ENCODE measurements around the gene OTUD1.

DNA sequence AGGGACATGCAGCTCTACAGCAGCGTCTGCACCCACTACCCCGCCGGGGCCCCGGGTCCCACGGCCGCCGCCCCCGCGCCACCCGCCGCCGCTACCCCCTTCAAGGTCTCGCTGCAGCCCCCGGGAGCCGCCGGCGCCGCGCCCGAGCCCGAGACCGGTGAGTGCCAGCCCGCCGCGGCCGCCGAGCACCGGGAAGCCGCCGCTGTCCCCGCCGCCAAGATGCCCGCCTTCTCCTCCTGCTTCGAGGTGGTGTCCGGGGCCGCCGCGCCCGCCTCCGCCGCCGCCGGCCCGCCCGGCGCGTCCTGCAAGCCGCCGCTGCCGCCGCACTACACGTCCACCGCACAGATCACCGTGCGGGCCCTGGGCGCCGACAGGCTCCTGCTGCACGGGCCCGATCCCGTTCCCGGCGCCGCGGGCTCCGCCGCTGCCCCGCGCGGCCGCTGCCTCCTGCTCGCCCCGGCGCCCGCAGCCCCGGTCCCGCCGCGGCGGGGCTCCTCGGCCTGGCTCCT, 631 bp downstream of the OTUD1 start:
- TF ChIP-seq, protein P1, sequence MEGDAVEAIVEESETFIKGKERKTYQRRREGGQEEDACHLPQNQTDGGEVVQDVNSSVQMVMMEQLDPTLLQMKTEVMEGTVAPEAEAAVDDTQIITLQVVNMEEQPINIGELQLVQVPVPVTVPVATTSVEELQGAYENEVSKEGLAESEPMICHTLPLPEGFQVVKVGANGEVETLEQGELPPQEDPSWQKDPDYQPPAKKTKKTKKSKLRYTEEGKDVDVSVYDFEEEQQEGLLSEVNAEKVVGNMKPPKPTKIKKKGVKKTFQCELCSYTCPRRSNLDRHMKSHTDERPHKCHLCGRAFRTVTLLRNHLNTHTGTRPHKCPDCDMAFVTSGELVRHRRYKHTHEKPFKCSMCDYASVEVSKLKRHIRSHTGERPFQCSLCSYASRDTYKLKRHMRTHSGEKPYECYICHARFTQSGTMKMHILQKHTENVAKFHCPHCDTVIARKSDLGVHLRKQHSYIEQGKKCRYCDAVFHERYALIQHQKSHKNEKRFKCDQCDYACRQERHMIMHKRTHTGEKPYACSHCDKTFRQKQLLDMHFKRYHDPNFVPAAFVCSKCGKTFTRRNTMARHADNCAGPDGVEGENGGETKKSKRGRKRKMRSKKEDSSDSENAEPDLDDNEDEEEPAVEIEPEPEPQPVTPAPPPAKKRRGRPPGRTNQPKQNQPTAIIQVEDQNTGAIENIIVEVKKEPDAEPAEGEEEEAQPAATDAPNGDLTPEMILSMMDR (conservative IDR thresholded peaks at IDR 0.05 in 1 of 2, IDR thresholded peaks at IDR 0.05 in 1 of 2; ENCODE audit: low read depth in 1 of 2, low read length in 2 of 2), result no peak
- TF ChIP-seq EZH2 (IDR thresholded peaks at IDR 0.05; ENCODE audit: low read length, missing control alignments), result no peak

Measured in fibroblast of lung (primary cell).